Neural progenitor cell (in vitro differentiated cells): ENCODE data around the gene TRIO. TPM values are rescaled to one million over a fixed set of nuclear protein-coding genes. Genes with fewer than 3 reads are reported as not detected.
"Not testable (repeated sequence)": the region's sequence is repeated elsewhere in the genome, so short reads cannot be mapped to it uniquely, and the experiment has no call there.

Source experiments
- DNase-seq: peaks from one replicate; pipeline ENCODE4 v3.0.0-alpha.2; 2016; ENCODE audit warnings: low spot score
- H2AFZ ChIP-seq: fragments of 200-600 bp; sonication (generic); replicated peaks from 2 replicates; pipeline ENCODE4 v1.6.1; 2016; ENCODE audit warnings: antibody characterized with exemption
- H3F3A ChIP-seq: fragments of 200-600 bp; sonication (generic); 2 replicates; pipeline ENCODE4 v1.6.1; 2016; ENCODE audit warnings: antibody characterized with exemption, low read depth
- H3K27ac ChIP-seq: fragments of 200-600 bp; sonication (generic); 2 replicates; pipeline ENCODE4 v1.5.1; 2016; ENCODE audit warnings: mild to moderate bottlenecking
- H3K27me3 ChIP-seq: fragments of 200-600 bp; sonication (generic); 2 replicates; pipeline ENCODE4 v1.6.1; 2016; ENCODE audit warnings: mild to moderate bottlenecking, moderate library complexity
- H3K36me3 ChIP-seq: fragments of 200-600 bp; sonication (generic); 2 replicates; pipeline ENCODE4 v1.5.1; 2016
- H3K4me1 ChIP-seq: fragments of 200-600 bp; sonication (generic); 2 replicates; pipeline ENCODE4 v1.6.1; 2016; ENCODE audit warnings: mixed run types
- H3K4me2 ChIP-seq: fragments of 200-600 bp; sonication (generic); 2 replicates; pipeline ENCODE4 v1.6.1; 2016
- H3K4me3 ChIP-seq: fragments of 200-600 bp; sonication (generic); 2 replicates; pipeline ENCODE4 v1.5.1; 2016
- H3K79me2 ChIP-seq: fragments of 200-600 bp; sonication (generic); 2 replicates; pipeline ENCODE4 v1.6.1; 2016; ENCODE audit warnings: low read depth
- H3K9ac ChIP-seq: fragments of 200-600 bp; sonication (generic); 2 replicates; pipeline ENCODE4 v1.6.1; 2016
- H3K9me3 ChIP-seq: fragments of 200-600 bp; sonication (generic); 2 replicates; pipeline ENCODE4 v1.5.1; 2016; ENCODE audit warnings: low read depth
- H4K20me1 ChIP-seq: fragments of 200-600 bp; sonication (generic); 2 replicates; pipeline ENCODE4 v1.6.1; 2016; ENCODE audit warnings: low read depth
- H3K27ac Mint-ChIP-seq: 3 replicates; pipeline ENCODE4 v1.8.0; 2021; ENCODE audit warnings: mixed read lengths
- H3K27me3 Mint-ChIP-seq: 2 replicates; pipeline ENCODE4 v1.8.0; 2022; ENCODE audit warnings: low read depth, mild to moderate bottlenecking, inconsistent platforms, moderate library complexity, mixed read lengths; ENCODE audit not compliant: insufficient read depth
- H3K36me3 Mint-ChIP-seq: 3 replicates; pipeline ENCODE4 v1.8.0; 2021; ENCODE audit warnings: mixed read lengths
- H3K4me1 Mint-ChIP-seq: 3 replicates; pipeline ENCODE4 v1.8.0; 2021; ENCODE audit warnings: mixed read lengths
- H3K4me3 Mint-ChIP-seq: 3 replicates; pipeline ENCODE4 v1.8.0; 2021; ENCODE audit warnings: mild to moderate bottlenecking, moderate library complexity, mixed read lengths
- H3K9me3 Mint-ChIP-seq: 3 replicates; pipeline ENCODE4 v1.8.0; 2020; ENCODE audit warnings: mixed read lengths
- EZH2 ChIP-seq: fragments of 200-600 bp; sonication (generic); IDR thresholded peaks from 2 replicates; pipeline ENCODE4 v1.6.1; 2017; ENCODE audit warnings: antibody characterized with exemption, mild to moderate bottlenecking, moderate library complexity
- EZH2phosphoT487 ChIP-seq: fragments of 200-600 bp; sonication (generic); IDR thresholded peaks from 2 replicates; pipeline ENCODE4 v1.6.1; 2017; ENCODE audit warnings: antibody characterized with exemption
- total RNA-seq: library from RNA; depleted of rRNA; stranded (reverse); fragments of >200 nt; gene quantifications from 2 replicates; pipeline ENCODE4 v1.2.3, GENCODE V29; 2015; ENCODE audit warnings: low replicate concordance
- TF ChIP-seq, protein P1 (sequence below): fragments of 200-600 bp; sonication (generic); IDR thresholded peaks from 2 replicates; pipeline ENCODE4 v1.5.1; 2017; ENCODE audit warnings: antibody characterized with exemption, mild to moderate bottlenecking

TRIO gene
- total RNA-seq, 1 donor from 2014 or later: 84.7 TPM

GRCh38 chr5:14551211-14551610 lies 408.1 kb downstream of the TRIO start:
- no peaks in the 10 kb centered on the region for H3K79me2 ChIP-seq
- no peaks in the 10 kb centered on the region for H3K4me1 ChIP-seq
- TF ChIP-seq, protein P1, sequence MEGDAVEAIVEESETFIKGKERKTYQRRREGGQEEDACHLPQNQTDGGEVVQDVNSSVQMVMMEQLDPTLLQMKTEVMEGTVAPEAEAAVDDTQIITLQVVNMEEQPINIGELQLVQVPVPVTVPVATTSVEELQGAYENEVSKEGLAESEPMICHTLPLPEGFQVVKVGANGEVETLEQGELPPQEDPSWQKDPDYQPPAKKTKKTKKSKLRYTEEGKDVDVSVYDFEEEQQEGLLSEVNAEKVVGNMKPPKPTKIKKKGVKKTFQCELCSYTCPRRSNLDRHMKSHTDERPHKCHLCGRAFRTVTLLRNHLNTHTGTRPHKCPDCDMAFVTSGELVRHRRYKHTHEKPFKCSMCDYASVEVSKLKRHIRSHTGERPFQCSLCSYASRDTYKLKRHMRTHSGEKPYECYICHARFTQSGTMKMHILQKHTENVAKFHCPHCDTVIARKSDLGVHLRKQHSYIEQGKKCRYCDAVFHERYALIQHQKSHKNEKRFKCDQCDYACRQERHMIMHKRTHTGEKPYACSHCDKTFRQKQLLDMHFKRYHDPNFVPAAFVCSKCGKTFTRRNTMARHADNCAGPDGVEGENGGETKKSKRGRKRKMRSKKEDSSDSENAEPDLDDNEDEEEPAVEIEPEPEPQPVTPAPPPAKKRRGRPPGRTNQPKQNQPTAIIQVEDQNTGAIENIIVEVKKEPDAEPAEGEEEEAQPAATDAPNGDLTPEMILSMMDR: no peak
- TF ChIP-seq EZH2: no peak
- TF ChIP-seq EZH2phosphoT487: no peak
- peaks cover 3% of the 10 kb centered on the region for H3K27me3 Mint-ChIP-seq
- H3K36me3 Mint-ChIP-seq: no peaks in the 10 kb centered on the region
- no peak overlapping the region for H2AFZ ChIP-seq
- no peak overlapping the region for H3K4me3 ChIP-seq
- H3K4me2 ChIP-seq: no peak overlapping the region
- H3K4me1 Mint-ChIP-seq: no peaks in the 10 kb centered on the region
- no peak overlapping the region for H3K27ac Mint-ChIP-seq
- H3K9me3 Mint-ChIP-seq: no peaks in the 10 kb centered on the region
- H3K4me3 Mint-ChIP-seq: no peak overlapping the region
- H3K27me3 ChIP-seq: no peaks in the 10 kb centered on the region
- no peak overlapping the region for H3K9ac ChIP-seq
- no peaks in the 10 kb centered on the region for H3K36me3 ChIP-seq
- DNase-seq: no peak
- no peaks in the 10 kb centered on the region for H3F3A ChIP-seq
- no peaks in the 10 kb centered on the region for H4K20me1 ChIP-seq
- H3K27ac ChIP-seq: no peak overlapping the region
- H3K9me3 ChIP-seq: no peaks in the 10 kb centered on the region

- Mint-ChIP-seq H3K36me3 (no peaks in the 10 kb centered on the region), H3K4me3 (no peak overlapping the region), H3K9me3 (no peaks in the 10 kb centered on the region), H3K27me3 (peaks cover 3% of the 10 kb centered on the region), H3K27ac (no peak overlapping the region), H3K4me1 (no peaks in the 10 kb centered on the region)
- no peak for TF ChIP-seq EZH2
- TF ChIP-seq EZH2phosphoT487: no peak
- TF ChIP-seq, protein P1: no peak
- Histone ChIP-seq H2AFZ (no peak overlapping the region), H3K4me1 (no peaks in the 10 kb centered on the region), H3K79me2 (no peaks in the 10 kb centered on the region), H3F3A (no peaks in the 10 kb centered on the region), H3K27ac (no peak overlapping the region), H3K9me3 (no peaks in the 10 kb centered on the region), H3K4me2 (no peak overlapping the region), H3K27me3 (no peaks in the 10 kb centered on the region), H4K20me1 (no peaks in the 10 kb centered on the region), H3K4me3 (no peak overlapping the region), H3K36me3 (no peaks in the 10 kb centered on the region), H3K9ac (no peak overlapping the region)
- no peak for DNase-seq
Measured at GRCh38 chr5:14552017-14552416, 408.9 kb downstream of the TRIO start.

DNA sequence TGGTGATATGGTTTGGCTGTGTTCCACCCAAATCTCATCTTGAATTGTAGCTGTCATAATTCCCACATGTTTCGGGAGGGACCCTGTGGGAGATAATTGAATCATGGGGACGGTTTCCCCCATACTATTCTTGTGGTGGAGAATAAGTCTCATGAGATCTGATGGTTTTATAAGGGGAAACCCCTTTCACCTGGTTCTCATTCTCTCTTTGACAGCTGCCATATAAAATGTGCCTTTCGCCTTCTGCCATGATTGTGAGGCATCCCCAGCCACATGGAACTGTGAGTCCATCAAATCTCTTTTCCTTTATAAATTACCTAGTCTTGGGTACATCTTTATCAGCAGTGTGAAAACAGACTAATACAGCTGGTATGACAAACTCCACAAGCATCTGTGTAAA lies 411.1 kb downstream of the TRIO start:
- H3K4me3 Mint-ChIP-seq, H3K36me3 Mint-ChIP-seq, H3K4me2 ChIP-seq, H3K27ac Mint-ChIP-seq, H3K9ac ChIP-seq, H3K4me3 ChIP-seq, H3K9me3 ChIP-seq, H3K4me1 Mint-ChIP-seq, H3K27ac ChIP-seq, H3K36me3 ChIP-seq, H2AFZ ChIP-seq, H3K27me3 ChIP-seq, H4K20me1 ChIP-seq, H3K79me2 ChIP-seq, DNase-seq, H3K9me3 Mint-ChIP-seq, H3K4me1 ChIP-seq, H3K27me3 Mint-ChIP-seq, H3F3A ChIP-seq: not testable (repeated sequence)

DNA sequence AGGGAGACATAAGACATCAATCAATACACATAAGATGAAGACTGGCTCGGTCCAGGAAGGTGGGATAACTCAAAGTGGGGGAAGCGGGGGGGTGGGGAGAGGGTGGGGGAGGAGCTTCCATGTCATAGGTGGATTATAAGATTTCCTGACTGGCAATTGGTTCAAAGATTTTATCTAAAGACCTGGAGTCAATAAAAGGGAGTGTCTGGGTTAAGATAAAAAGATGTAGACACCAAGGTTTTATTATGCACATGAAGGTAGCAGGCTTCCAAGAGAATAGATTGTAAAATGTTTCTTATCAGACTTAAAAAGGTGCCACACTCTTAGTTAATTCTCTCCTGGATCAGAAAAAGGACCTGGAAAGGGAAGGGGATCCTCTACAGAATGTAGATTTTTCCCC lies 412.9 kb downstream of the TRIO start:
- Histone ChIP-seq H4K20me1 (no peaks in the 10 kb centered on the region), H2AFZ (no peak overlapping the region), H3K9me3 (no peaks in the 10 kb centered on the region), H3K27ac (no peak overlapping the region), H3K4me1 (peaks cover 5% of the 10 kb centered on the region), H3K4me2 (no peak overlapping the region), H3K4me3 (no peak overlapping the region), H3K79me2 (no peaks in the 10 kb centered on the region), H3K9ac (no peak overlapping the region), H3F3A (no peaks in the 10 kb centered on the region), H3K36me3 (no peaks in the 10 kb centered on the region), H3K27me3 (no peaks in the 10 kb centered on the region)
- Mint-ChIP-seq H3K36me3 (no peaks in the 10 kb centered on the region), H3K4me1 (no peaks in the 10 kb centered on the region), H3K9me3 (no peaks in the 10 kb centered on the region), H3K4me3 (no peak overlapping the region), H3K27me3 (peaks cover 3% of the 10 kb centered on the region), H3K27ac (no peak overlapping the region)
- no peak for DNase-seq
- TF ChIP-seq, protein P1: no peak
- no peak for TF ChIP-seq EZH2phosphoT487
